Duodenal mucosa (tissue), 2 donors: ENCODE results near the gene DUS3L.
"Not testable (repeated sequence)": the region's sequence is repeated elsewhere in the genome, so short reads cannot be mapped to it uniquely, and the experiment has no call there.

Experiments
- H3K27ac ChIP-seq: one replicate; pipeline ENCODE4 v1.7.0; 2013; ENCODE audit warnings: low read depth, low read length
- H3K27me3 ChIP-seq, 2 donors: one replicate each; pipeline ENCODE4 v1.7.0; 2013; ENCODE audit warnings: low read length in 2 of 2, control low read depth in 1 of 2; ENCODE audit not compliant: insufficient read depth in 2 of 2, control insufficient read depth in 1 of 2
- H3K36me3 ChIP-seq, 2 donors: one replicate each; pipeline ENCODE4 v1.7.0; 2013; ENCODE audit warnings: low read length in 2 of 2, control low read depth in 1 of 2; ENCODE audit not compliant: insufficient read depth in 2 of 2, control insufficient read depth in 1 of 2
- H3K4me1 ChIP-seq, 2 donors: one replicate each; pipeline ENCODE4 v1.7.0; 2013; ENCODE audit warnings: low read length in 2 of 2, control low read depth in 1 of 2; ENCODE audit not compliant: insufficient read depth in 2 of 2, control insufficient read depth in 1 of 2
- H3K4me3 ChIP-seq, 2 donors: one replicate each; pipeline ENCODE4 v1.7.0; 2013; ENCODE audit warnings: low read length in 2 of 2, low read depth in 1 of 2
- H3K9ac ChIP-seq, 2 donors: one replicate each; pipeline ENCODE4 v1.7.0; 2013; ENCODE audit warnings: low read length in 2 of 2, low read depth in 1 of 2
- H3K9me3 ChIP-seq, 2 donors: one replicate each; pipeline ENCODE4 v1.7.0; 2013; ENCODE audit warnings: low read length in 2 of 2, control low read depth in 1 of 2; ENCODE audit not compliant: control insufficient read depth in 1 of 2

Gene DUS3L

GRCh38 chr19:5774921-5775320 lies 16.0 kb downstream of the DUS3L start:
- Histone ChIP-seq H3K4me3 (no peak overlapping the region), H3K9ac (no peak overlapping the region), H3K27me3 (no peaks in the 10 kb centered on the region), H3K36me3 (no peaks in the 10 kb centered on the region), H3K4me1 (no peaks in the 10 kb centered on the region), H3K9me3 (no peaks in the 10 kb centered on the region), H3K27ac (no peak overlapping the region)

- H3K27me3 ChIP-seq, result no peaks in the 10 kb centered on the region
- H3K4me1 ChIP-seq, result no peaks in the 10 kb centered on the region
- no peak overlapping the region for H3K9ac ChIP-seq
- no peak overlapping the region for H3K4me3 ChIP-seq
- no peaks in the 10 kb centered on the region for H3K9me3 ChIP-seq
- no peaks in the 10 kb centered on the region for H3K36me3 ChIP-seq
- H3K27ac ChIP-seq, result no peak overlapping the region
Measured at GRCh38 chr19:5773276-5773675, 17.7 kb downstream of the DUS3L start.

GRCh38 chr19:5772416-5772815 lies 18.5 kb downstream of the DUS3L start:
- no peak overlapping the region for H3K27ac ChIP-seq
- H3K36me3 ChIP-seq, result no peaks in the 10 kb centered on the region

GRCh38 chr19:5767949-5768348 lies 23.0 kb downstream of the DUS3L start:
- no peaks in the 10 kb centered on the region for H3K27me3 ChIP-seq

More at GRCh38 chr19:5772416-5772815, 18.5 kb downstream of the DUS3L start:
- H3K4me1 ChIP-seq, result no peaks in the 10 kb centered on the region
- H3K9me3 ChIP-seq, result no peaks in the 10 kb centered on the region
- H3K4me3 ChIP-seq, result no peak overlapping the region
- no peaks in the 10 kb centered on the region for H3K27me3 ChIP-seq
- H3K9ac ChIP-seq, result no peak overlapping the region

GRCh38 chr19:5765220-5765619 lies 25.7 kb downstream of the DUS3L start:
- H3K4me1 ChIP-seq, result no peaks in the 10 kb centered on the region
- H3K9me3 ChIP-seq, result no peaks in the 10 kb centered on the region
- no peak overlapping the region for H3K9ac ChIP-seq
- H3K27me3 ChIP-seq, result no peaks in the 10 kb centered on the region
- H3K27ac ChIP-seq, result no peak overlapping the region
- H3K36me3 ChIP-seq, result no peaks in the 10 kb centered on the region
- no peak overlapping the region for H3K4me3 ChIP-seq

More at GRCh38 chr19:5767949-5768348, 23.0 kb downstream of the DUS3L start:
- no peaks in the 10 kb centered on the region for H3K9me3 ChIP-seq
- H3K9ac ChIP-seq, result no peak overlapping the region
- no peaks in the 10 kb centered on the region for H3K36me3 ChIP-seq
- no peak overlapping the region for H3K4me3 ChIP-seq
- no peak overlapping the region for H3K27ac ChIP-seq
- H3K4me1 ChIP-seq, result no peaks in the 10 kb centered on the region

GRCh38 chr19:5762608-5763217 lies 28.2 kb downstream of the DUS3L start:
- no peak overlapping the region for H3K4me3 ChIP-seq

GRCh38 chr19:5753743-5754142 lies 37.2 kb downstream of the DUS3L start:
- Histone ChIP-seq H3K27me3 (no peaks in the 10 kb centered on the region), H3K9me3 (no peaks in the 10 kb centered on the region), H3K36me3 (no peaks in the 10 kb centered on the region), H3K4me3 (no peak overlapping the region), H3K27ac (no peak overlapping the region), H3K4me1 (no peaks in the 10 kb centered on the region), H3K9ac (no peak overlapping the region)

More at GRCh38 chr19:5762608-5763217, 28.2 kb downstream of the DUS3L start:
- no peaks in the 10 kb centered on the region for H3K4me1 ChIP-seq
- H3K27ac ChIP-seq, result no peak overlapping the region
- no peaks in the 10 kb centered on the region for H3K27me3 ChIP-seq
- H3K9me3 ChIP-seq, result no peaks in the 10 kb centered on the region
- no peaks in the 10 kb centered on the region for H3K36me3 ChIP-seq
- no peak overlapping the region for H3K9ac ChIP-seq

GRCh38 chr19:5751709-5752108 lies 39.3 kb downstream of the DUS3L start:
- Histone ChIP-seq H3K27me3 (no peaks in the 10 kb centered on the region), H3K9ac (no peak overlapping the region), H3K27ac (no peak overlapping the region), H3K36me3 (no peaks in the 10 kb centered on the region), H3K4me1 (no peaks in the 10 kb centered on the region), H3K4me3 (no peak overlapping the region), H3K9me3 (no peaks in the 10 kb centered on the region)

GRCh38 chr19:5749505-5749904 lies 41.5 kb downstream of the DUS3L start:
- Histone ChIP-seq H3K27me3 (no peaks in the 10 kb centered on the region), H3K27ac (no peak overlapping the region)

GRCh38 chr19:5748920-5749319 lies 42.0 kb downstream of the DUS3L start:
- not testable (repeated sequence) for H3K27me3 ChIP-seq, H3K4me3 ChIP-seq, H3K4me1 ChIP-seq, H3K9me3 ChIP-seq, H3K9ac ChIP-seq, H3K27ac ChIP-seq, H3K36me3 ChIP-seq

More at GRCh38 chr19:5749505-5749904, 41.5 kb downstream of the DUS3L start:
- no peak overlapping the region for H3K4me3 ChIP-seq
- H3K36me3 ChIP-seq, result no peaks in the 10 kb centered on the region
- H3K4me1 ChIP-seq, result no peaks in the 10 kb centered on the region
- no peaks in the 10 kb centered on the region for H3K9me3 ChIP-seq
- H3K9ac ChIP-seq, result no peak overlapping the region

- H3K4me1 ChIP-seq, H3K36me3 ChIP-seq, H3K4me3 ChIP-seq, H3K27me3 ChIP-seq, H3K9me3 ChIP-seq, H3K9ac ChIP-seq, H3K27ac ChIP-seq: not testable (repeated sequence)
Measured at GRCh38 chr19:5744999-5745398, 46.0 kb downstream of the DUS3L start.
